ENCODE measurements around the gene NF1.

Gene NF1

DNA sequence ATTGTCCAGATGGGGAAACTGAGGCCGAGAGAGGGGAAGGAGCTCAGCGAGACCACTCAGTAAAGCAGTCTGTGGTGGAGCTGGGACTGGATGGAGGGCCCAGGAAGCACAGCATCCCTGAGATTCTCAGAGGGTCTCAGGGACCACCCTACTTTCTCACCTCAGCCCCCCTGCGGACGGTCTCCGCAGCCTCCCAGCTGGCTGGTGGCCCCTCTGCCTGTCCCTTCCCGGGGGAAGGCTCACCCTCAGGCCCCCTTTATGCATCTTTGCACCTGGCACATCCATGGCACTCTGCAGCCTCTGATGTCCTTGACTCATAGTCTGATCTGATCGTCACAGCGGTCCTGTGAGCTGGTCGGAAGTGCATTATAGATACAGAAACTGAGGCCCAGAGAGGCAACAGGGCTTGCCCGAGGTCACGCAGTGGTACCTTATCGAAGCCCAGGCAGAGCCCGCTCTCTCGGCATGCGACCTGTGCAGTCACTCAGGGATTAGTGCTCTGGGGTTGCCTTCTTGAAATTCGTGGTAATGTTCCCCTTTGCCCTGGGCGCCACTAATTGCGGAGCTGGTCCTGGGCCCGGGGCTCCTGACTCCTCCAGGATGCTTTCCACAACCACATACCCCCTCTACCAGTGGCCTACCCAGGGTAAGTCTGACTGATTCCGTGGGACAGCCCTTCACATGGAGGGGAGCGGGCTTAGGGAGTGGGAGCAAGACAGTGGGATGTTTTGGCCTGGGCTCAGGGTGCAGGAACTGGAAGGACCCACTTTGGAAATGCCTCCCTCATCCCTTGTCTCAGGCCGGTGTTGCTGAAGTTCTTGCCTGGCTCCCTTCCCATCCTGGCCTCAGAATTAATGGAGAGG, 321.1 kb downstream of the NF1 start:
- DNase-seq, result no peak

DNA sequence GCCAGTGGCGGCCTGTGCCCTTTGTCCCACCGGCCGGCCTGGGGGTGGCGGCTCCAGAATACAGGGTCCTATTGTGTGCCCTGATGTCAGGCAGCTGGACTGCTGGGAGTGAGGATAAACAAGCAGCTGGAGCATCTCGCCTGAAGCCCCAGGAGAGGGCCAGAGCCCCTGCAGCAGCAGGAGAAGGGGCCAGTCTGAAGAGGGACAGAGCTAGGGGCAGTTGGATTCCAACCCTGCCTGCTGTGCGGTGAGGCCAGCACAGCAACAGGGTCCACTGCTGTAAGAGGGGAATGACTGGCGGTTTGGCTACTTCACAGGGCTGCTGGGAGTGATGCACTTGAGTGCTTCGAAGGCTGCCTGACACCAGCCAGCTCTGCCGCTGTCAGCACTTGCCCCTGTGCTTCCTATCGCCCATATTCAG, 321.7 kb downstream of the NF1 start:
- DNase-seq, result no peak

DNA sequence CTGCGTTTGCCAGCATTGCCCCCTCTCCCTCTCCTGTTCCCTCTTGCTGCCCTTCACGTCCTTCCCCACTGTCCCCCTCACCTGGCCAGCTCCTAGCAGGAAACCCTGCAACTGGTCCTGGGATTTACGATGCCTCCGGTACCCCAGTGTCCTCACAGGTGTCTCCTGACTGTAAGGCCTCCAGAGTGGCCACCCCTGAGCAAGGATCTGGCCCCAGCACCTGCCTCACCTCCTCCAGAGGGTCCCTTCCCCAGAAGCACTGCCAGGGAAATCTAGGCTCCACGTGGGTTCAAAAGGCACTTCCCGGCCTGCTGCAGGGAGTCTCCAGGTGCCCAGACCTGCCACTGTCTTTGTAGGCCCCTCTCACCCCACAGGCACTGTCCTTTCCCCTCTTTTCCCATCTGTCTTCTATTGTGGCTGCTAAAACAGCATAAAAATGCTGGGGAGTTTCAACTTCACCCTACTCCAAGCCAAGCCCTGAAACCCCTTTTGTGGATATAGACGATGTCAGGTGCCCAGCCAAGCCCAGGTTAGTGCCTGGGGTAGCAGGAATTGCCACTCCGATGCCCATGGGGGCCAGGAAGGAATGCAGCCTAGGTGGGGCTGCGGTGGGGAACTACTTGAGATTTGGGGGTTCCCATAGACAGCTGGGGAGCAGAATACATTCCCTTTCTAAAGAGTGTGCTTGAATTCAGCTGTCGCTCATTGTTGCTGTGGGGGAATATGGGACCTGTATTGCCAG, 322.4 kb downstream of the NF1 start:
- no peak for DNase-seq

DNA sequence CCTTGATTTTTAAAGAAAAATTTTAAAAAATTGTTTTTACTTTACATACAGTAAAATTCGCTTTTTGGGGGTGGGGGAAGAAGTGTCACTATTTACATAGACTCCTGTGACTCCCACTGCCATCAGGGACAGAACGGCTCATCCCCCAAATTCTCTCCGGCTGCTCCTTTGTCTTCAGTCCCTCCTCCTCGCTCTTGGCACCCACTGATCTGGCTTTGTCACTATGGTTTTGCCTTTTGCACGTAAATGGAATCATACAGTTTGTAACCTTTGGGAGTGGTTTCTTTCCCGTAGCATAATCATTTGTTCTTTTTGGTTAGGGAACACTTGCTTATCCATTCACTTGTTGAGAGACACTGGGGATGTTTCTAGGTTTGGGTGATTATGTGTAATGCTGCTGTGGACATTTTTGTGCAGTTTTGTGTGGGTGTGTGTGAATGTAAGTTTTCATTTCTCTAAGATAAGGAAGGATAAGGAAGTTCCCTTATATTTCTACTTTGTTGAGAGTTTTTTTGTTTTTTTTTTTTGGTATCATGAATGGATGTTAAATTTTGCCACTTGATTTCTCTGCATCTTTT, 324.1 kb downstream of the NF1 start:
- no peak for DNase-seq

DNA sequence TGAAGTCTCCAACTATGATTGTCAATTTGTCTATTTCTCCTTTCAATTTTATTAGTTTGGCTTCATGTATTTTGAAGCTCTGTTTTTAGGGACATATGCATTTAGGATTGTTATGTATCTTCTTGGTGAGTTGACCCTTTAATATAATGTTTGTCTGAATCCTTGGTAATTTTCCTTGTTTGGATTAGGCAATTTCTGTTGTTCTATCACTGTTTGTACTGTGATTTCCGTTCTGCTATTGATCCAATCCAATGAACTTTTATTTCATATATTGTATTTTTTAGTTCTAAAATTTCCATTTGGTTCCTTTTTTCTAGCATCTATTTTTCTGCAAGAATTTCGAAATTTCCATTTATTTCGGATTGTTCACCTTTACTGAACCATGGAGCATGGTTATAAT, 327.7 kb downstream of the NF1 start:
- DNase-seq, result no peak

DNA sequence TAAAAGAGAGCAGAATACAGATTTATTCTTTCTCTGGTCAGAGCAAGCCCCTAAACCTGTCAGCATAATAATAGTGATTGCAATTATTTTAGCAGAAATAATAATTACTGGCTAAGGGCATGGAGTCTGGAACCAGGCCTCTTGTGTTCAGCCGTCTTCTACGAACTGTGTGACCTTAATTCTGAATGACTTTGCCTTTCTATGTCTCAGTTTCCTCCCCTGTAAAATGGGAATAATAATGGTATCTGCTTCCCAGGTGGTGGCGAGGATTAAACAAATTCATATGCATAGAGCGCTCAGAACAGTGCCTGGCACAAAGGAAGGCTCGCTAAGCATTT, 330.1 kb downstream of the NF1 start:
- DNase-seq, result no peak

DNA sequence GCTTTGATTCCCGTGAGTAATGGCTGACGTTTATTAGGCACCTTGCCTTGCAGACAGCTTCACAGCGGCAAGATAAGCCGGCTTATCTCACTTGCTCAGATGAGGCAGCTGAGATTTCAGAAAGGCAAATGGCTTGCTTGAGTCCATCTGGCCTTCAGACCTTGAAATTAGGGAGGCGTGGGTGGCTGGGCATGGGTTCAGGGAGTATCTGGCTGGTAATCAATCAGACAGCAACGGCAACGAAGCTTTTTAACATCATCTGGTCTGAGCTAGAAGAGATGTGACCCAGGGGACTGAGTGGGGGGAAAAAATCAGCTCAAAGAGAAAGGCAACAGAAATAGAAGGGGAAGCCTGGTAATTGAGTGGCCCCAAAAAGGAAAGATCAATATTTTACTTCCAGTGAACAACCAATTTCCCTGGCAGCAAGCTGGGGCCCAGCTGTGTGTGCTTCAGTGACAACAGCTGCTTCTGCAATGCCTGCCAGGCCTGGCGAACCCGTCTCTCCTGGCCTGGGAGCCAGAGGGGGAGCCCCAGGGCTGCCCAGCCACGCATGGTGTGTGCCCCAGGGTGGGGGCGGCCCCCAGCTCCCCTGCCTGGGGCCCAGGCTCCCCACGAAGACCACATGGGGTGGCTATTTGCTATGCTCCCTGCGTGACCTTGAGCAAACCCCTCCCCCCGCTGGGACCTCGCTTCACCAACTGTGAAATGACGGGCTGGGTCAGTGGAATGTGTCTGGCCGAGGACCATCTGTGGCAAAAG, 330.7 kb downstream of the NF1 start:
- no peak for DNase-seq

Data from DMS53 (cell line).